HG02759 (cell line): ENCODE results near the gene ASL.
A peak's percentile ranks its signal among the peaks of the same experiment; 100 is the strongest.
"Not testable (repeated sequence)": the region's sequence is repeated elsewhere in the genome, so short reads cannot be mapped to it uniquely, and the experiment has no call there.

Experiments
- ATAC-seq: cut with Tn5 transposase; IDR thresholded peaks from one replicate; pipeline ENCODE4 v1.9.1; 2021; ENCODE audit warnings: mild to moderate bottlenecking, moderate library complexity; ENCODE audit not compliant: unreplicated experiment

The ASL gene

DNA sequence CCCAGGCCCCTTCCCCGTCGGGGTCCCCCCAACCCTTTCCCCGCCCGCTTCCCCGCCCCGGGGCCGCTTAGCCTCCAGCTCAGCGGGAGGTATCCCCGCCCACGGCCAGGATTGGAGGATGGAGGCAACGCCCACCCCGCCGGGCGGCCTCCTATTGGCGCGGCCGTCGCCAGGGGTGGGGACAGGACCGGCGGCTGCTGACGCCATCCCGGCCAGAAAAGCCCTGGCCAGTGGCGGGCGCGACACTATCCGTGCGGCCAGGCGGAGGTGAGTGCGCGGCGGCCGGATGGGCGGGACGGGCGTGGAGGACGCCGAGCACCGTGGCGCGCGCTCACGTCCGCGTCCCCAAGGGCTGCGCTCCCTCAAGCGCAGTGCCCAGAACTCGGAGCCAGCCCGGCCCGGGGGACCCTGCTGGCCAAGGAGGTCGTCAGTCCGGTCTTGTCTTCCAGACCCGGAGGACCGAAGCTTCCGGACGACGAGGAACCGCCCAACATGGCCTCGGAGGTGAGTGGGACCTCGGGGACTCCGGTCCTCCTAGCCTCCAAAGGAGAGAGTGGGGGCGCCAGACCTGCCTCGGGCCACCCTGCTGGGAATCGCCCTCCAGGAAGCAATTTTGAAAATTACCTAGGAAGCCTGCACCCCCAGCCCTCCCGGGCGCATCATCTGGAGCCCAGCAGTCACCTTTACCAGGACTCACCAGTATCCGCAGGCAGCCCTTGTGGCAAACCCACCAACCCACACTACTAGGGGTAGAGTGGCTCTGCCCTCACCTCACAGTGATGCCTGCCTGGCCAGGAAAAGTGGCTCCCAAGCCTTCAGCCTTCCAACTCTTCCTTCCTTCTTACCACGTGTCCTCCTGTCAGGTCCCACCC, at the start of gene ASL:
ASL (plus strand) TSS at position 230 of the 872 bp plus-strand sequence; CDS start at position 493, 263 bp downstream.
- ATAC-seq = peak; percentile 99

DNA sequence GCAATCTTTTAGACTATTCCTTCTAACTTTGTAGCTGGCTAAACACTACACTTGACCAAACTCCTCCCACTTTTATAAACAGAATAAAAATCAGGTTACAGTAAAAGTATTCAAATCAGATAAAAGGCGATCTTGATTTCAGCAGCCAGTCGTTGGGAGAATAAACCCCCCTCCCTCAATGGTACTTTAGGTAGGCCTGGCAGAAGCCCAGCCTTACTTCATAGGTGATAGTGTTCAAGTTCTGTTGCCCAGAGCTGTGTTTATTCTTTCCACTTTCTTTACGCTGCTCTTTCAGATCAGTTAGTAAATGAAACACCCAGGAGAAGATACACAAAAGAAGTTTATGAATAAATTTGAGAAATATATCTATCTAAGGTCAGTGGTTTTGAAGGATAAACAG, 47.3 kb upstream of the ASL start:
- not testable (repeated sequence) for ATAC-seq

DNA sequence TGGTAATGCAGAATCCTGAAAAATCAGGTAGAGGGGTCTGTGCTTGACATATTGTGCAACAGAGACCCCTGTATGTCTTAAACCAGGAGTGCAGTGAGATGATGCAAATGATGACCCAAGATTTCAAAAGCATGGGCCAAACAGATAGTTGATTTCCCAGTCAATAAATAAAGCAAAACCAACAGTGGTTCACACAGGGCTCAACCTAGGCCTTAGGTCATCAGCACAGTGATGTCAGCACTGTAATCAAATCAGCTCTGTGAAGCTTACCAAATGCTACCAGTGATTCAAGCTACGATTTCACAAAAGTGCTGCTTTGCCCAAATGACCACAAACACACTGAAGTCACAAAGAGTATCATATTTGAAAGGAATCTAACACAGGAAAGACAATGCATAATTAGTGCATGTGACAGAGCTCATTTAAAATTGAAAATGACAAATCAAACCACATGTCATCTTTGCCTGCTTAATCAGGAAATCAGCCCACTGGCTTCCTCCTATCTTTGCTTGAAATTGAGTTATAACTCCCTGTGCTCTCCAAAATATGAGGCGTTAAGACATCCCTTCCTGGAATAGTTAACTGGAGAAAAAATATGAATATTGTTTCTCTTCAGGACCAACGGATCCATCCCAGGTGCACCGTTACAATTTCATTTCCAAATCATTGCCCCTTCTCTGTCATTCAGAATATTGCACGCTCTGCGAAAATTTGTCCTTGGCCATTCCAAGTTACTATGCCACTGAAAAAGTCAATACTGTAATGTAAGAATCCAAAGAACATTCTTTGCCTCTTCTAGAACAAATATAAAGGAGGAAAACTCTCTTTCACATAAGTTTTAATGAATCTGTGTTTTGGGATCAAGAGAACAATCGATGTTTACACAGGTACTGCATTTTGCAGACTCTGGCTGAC, 41.9 kb upstream of the ASL start:
- ATAC-seq = no peak

DNA sequence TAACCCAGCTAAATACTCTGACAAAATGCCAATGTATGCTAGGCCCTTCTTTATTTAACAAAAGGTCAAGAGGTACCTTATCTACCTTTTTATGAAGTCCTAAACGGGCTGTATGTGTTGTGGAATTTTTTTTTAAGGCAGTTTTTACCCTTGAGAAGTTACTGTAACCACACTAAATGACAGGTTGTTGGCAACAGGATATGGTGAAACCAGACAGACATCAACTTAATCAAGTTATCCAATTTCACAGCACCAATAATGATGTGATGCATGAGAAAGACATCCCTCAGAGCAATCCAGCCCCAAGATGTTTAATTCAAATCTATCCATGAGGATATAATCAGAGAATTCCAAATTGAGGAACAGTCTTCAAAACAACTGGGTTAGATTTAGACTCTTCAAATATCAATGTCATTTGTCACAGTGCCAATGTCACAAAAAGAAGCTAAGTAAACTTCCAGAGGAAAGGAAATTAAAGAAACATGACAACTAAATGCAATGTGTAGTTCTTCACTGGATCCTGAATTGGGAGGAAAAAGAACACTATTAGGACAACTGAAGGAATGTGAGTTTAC, 41.1 kb upstream of the ASL start:
- not testable (repeated sequence) for ATAC-seq

DNA sequence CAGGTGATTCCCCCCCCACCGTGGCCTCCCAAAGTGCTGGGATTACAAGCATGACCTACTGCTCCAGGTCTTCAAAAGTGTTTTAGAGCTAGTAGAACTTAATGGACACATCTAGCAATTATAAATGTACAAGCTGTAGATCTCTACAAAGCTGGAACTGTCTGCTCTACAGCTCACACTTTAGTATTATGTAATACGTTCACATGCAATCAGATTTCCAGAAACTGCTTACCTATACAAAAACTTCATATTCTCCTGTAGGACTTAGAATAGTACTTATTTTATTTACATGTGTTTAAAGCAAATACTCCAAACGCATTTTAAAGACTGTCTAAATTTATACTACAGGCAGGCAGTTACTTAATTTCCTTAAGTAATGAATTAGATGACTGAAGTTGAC, 39.2 kb upstream of the ASL start:
- ATAC-seq = no peak

DNA sequence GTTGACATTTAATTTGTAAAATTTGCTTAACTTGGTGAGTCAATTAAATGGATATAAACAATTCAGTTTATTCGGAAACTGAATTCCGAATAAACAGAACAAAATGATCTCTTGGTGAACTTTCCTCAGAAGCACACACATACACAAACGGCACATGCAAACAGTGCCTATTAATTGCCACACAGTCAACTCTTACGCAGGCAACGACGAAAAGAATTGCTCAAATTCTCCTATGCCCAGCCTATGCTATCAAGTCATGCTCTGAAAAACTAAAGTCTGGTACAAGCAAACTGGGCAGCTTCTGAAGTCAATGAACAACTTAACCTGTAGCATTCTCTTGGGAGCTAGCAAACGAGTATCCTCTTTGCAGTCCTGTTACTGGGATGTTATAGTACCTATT, 38.8 kb upstream of the ASL start:
- no peak for ATAC-seq

DNA sequence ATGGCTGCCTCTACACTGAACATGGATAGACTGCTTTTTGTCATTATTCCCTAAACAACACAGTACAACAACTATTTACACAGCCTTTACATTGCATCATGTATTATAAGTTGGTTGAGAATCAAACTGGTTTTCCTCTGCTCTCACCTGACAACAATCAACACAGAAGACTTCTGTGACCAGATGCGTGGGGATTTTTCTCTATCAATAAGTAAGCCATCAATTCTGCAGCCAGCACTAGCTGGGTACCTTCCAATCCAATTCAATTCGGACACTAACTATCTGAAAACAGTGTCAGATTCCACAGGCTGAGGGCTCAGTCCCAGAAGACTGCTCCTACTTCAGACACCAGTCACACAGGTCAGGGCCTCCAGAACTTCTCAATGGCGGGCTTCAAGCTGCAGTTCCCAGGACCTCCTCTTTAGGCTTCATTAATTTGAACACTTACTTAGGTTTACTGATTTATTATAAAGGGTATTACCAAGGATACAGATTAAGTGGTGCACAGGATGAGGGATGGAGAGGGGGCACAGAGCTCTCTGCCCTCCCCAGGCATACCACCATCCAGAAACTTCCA, 36.4 kb upstream of the ASL start:
- ATAC-seq = peak; percentile 68

DNA sequence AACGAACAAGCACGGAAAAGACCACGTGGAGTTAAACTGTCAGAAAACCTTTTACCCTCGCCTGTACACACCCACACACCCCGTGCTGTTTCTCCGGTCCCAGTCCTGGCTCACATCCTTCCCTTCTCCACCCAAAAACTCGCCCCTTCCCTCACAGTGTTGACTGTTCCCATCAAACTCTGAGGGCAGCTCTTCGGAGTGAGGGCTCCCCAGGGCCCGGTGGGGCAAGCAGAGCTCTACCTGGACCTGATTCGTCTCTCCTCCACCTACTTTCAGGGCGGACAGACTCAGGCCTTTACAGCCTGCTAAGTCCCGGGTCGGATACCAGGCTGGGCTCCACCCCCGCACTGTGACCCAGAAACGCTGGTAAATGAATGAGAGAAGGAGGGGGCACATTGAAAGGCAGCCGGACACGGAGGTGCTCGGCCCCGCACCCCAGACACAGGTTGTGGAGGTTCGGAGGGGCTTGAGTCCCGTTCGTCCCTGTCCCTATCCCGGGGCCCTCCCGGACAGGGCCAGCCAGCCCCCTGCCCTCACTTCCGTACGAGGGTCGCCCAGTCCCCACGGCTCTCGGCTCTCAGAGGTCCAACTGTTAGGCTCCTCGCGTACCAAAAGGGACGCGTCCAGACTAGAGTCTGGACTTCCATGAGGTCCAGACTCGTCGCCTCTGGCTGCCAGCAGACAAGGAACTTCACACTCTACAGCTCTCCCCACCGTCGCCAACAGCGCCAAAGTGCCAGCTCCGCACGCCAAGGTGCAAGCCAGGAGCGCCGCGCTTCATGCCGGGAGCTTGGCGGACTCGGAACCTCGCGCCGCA, 31.7 kb upstream of the ASL start:
- no peak for ATAC-seq

DNA sequence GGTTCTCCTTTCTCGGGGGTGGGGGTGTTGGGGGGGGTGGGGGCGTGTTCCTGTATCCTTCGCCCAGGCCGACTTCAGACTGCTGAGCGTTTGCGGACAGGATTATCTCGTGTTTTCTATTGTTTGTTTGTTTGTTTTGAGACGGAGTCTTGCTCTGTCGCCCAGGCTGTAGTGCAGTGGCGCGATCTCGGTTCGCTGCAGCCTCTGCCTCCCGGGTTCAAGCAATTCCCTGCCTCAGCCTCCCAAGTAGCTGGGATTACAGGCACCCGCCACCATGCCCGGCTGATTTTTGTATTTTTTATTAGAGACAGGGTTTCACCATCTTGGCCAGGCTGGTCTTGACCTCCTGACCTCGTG, 31.1 kb upstream of the ASL start:
- not testable (repeated sequence) for ATAC-seq

DNA sequence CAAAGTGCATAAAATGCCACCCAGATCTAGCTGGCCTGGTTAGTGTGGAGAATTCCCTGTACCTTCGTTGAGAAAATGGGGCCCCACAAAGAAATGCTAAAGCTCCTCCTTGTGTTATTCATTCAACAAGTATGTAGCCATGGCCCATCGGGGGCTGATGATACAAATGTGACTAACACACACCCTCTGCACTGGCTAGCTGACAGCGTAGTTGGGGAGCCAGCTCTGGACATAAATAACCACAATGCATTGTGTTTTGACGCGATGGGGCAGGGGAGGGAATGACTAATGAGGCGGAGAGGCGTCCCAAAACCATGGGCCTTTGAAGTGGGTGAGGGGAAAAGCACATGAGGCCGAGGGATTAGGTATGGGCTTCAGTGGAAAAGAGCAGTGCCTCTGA, 28.2 kb upstream of the ASL start:
- no peak for ATAC-seq

DNA sequence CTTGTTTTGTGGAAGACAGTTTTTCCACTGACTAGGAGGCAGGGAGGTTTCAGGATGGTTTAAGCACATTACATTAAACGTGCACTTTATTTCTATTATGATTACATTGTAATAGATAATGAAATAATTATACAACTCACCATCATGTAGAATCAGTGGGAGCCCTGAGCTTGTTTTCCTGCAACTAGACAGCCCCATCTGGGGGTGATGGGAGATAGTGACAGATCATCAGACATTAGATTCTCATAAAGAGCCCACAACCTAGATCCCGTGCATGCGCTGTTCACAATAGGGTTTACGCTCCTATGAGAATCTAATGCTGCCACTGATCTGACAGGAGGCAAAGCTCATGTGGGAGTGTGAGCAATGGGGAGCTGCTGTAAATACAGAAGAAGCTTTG, 25.7 kb upstream of the ASL start:
- not testable (repeated sequence) for ATAC-seq

DNA sequence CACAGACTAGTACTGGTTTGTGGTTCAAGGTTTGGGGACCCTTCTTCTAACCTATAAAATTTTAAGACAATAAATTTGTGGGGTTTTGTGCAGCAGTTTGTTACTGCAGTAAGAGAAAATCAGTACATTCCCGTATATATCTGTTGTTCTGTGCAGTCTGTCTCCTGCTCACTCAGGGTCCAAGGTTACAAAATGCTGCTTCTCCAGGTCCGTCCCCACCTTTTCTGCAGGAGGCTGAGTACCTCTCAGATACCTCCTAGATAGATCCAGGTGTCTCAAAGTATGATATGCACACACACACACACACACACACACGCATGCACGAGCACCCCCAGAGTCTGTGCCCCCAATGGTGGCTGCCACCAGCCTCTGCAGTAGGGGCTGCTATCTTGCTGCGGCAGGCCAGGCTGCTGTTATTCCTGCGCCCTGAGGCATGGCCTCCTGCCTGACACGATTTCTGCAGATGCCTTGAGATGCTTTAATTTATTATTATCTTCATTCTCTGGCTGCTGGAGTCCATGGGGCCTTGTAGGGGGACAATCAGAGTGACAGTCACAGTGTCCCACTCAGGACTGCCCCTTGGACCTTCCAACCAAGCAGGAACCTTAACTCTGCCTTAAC, 25.2 kb upstream of the ASL start:
- ATAC-seq = no peak

DNA sequence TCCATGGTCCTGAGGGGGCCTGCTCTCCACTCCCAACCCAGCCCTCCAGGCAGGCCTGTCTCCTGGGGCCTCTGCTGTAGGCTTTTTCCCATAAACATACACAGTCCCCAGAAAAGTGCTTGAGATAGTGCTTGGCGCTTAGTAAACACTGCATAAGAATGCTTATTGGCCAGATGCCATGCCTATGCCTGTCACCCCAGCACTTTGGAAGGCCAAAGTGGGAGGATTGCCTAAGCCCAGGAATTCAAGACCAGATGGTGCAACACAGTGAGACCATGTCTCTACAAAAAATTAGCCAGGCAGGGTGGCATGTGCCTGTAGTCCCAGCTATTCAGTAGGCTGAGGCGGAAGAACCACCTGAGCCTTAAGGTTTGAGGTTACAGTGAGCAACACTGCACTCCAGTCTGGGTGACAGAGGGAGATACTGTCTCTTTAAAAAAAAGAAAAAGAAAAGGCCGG, 24.6 kb upstream of the ASL start:
- ATAC-seq = no peak

DNA sequence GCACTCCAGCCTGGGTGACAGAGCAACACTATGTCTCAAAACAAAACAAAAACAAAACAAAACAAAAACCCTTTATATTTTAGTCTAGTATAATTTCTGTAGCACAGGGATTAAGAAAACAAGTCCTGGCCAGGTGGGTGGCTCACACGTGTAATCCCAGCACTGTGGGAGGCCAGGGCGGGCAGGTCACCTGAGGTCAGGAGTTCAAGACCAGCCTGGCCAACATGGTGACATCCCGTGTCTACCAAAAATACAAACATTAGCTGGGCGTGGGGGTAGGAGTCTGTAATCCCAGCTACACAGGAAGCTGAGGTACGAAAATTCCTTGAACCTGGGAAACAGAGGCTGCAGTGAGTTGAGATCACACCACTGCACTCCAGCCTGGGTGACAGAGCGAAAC, 23.2 kb upstream of the ASL start:
- no peak for ATAC-seq

DNA sequence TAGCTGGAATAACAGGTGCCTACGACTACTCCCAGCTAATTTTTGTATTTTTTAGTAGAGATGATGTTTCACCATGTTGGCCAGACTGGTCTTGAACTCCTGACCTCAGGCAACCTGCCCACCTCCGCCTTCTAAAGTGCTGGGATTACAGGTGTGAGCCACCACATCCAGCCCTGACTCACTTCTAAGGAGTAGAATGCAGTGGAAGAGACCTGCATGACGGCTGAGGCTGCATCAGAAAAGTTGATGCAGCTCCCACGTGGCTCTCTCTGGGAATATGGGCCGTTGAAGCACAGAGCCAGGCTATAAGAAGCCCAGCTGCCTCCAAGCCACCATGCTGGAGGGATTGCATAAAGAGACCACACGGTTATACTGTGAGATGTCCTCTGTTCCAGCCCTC, 21.6 kb upstream of the ASL start:
- ATAC-seq = no peak

DNA sequence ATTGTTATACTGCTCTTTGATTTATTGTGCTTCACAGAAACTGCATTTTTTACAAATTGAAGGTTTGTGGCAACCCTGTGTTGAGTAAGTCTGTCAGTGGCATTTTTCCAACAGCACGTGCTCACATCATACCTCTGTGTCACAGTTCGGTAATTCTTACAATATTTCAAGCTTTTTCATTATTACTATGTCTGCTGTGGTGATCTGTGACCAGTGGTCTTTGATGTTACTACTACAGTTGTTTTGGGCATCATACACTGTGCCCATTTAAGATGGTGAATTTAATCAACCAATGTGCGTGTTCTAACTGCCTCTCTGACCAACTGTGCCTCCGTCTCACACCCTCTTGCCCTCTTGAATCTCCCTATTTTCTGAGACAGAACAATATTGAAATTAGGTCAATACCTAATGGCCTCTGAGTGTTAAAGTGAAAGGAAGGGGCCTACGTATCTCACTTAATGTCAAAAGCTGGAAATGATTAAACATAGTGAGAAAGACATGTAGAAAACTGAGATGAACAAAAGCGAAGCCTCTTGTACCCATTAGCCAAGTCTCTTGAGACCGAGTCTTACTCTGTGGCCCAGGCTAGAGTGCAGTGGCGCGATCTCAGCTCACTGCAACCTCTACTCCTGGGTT, 20.2 kb upstream of the ASL start:
- peak; percentile 83 for ATAC-seq

DNA sequence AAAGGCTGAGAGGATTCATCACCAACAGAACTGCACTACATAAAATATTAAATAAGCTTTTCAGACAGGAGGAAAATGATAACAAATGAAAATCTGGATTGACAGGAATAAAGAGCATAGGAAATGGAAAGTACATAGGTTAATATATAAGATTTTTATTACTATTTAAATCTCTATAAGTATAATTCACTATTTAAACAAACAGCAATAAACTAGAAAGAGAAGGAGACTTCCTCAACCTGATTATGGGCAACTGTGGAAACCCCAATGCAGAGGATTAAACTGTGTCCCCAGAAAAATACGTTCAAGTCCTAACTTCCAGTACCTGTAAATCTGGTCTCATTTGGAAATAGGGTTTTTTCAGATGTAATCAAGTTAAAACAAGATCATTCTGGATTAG, 14.8 kb upstream of the ASL start:
- no peak for ATAC-seq

DNA sequence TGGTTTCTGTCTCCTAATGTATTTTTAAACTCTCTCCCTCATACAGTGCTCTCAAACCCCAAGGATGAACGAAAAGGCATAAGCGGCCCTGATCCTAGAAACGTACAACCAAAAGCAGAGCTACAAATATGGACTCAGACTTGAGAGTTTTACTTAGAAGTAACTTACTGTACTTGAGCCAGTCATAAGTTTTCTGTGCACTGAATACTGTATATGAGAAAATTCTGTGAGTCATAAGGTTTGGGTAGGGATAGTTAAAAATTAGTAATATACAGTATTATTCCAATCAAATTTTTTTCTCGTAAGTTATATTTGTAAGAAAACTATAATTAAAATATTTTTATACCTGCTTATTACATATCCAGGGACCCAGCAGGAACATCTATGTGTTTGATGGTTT, 5.9 kb upstream of the ASL start:
- no peak for ATAC-seq

DNA sequence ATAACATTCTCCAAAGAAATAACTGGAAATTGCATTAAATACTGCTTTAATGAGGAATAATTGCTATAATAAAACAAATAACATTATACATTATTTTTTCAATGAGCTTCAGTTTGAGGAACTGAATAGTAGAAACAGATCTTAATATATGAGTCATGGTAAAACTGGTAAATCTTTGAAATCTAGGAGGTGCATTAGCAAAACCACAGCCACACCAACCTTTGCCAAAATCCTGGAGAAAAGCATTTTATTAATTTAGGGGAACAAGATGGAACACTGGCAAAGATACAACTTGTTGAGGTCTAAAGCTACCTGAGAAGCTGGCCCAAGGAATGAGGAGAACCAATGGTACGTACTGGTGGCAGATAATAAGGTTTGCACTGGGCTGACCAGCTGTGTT, 5.4 kb upstream of the ASL start:
- no peak for ATAC-seq
